Frontal cortex (tissue), 4 donors: ENCODE data around the gene CELA2A. TPM values are rescaled to one million over a fixed set of nuclear protein-coding genes. Genes with fewer than 3 reads are reported as not detected.
"Not testable (repeated sequence)": the region's sequence is repeated elsewhere in the genome, so short reads cannot be mapped to it uniquely, and the experiment has no call there.

Experiments used
- DNase-seq, 2 donors: peaks; one replicate each; pipeline ENCODE4 v3.0.0; 2012; ENCODE audit warnings: low spot score in 2 of 2
- FAIRE-seq: peaks from 2 replicates; lab custom pipeline; 2012; peaks lifted over from hg19 to GRCh38; lab: Jason Lieb, UNC
- total RNA-seq: library from RNA; depleted of rRNA; stranded (reverse); fragments of >200 nt; gene quantifications from one replicate; pipeline ENCODE4 v1.2.3, GENCODE V29; 2014
- donor health status: control.
- donor health status: control.
- donor health status: control.

The CELA2A gene
- total RNA-seq, 1 donor from 2014 or later = not detected

- not testable (repeated sequence) for FAIRE-seq, DNase-seq
These were observed 30.5 kb downstream of the CELA2A start for GRCh38 chr1:15486844-15487610.

GRCh38 chr1:15488371-15488770, 31.8 kb downstream of the CELA2A start:
- FAIRE-seq (no peak), DNase-seq (no peak)

GRCh38 chr1:15489052-15489736, 32.7 kb downstream of the CELA2A start:
- FAIRE-seq (no peak), DNase-seq (no peak)

- FAIRE-seq = not testable (repeated sequence)
These were observed 34.5 kb downstream of the CELA2A start for GRCh38 chr1:15491010-15491409.

GRCh38 chr1:15492596-15492995, 36.1 kb downstream of the CELA2A start:
- FAIRE-seq (no peak), DNase-seq (no peak)

More at GRCh38 chr1:15491010-15491409, 34.5 kb downstream of the CELA2A start:
- DNase-seq = not testable (repeated sequence)

- no peak for DNase-seq
- no peak for FAIRE-seq
These were observed 37.4 kb downstream of the CELA2A start for GRCh38 chr1:15493869-15494390.

- FAIRE-seq (no peak), DNase-seq (no peak)
These were observed 43.9 kb downstream of the CELA2A start for GRCh38 chr1:15500184-15501178.

GRCh38 chr1:15501208-15502032, 44.9 kb downstream of the CELA2A start:
- FAIRE-seq = no peak
- DNase-seq = peak in 1 of 2 donors; percentile 49

- no peak for FAIRE-seq
These were observed 47.9 kb downstream of the CELA2A start for GRCh38 chr1:15504436-15504835.

GRCh38 chr1:15506831-15507230, 50.3 kb downstream of the CELA2A start:
- no peak for FAIRE-seq
- no peak for DNase-seq

More at GRCh38 chr1:15504436-15504835, 47.9 kb downstream of the CELA2A start:
- DNase-seq = no peak

GRCh38 chr1:15507278-15507677, 50.7 kb downstream of the CELA2A start:
- no peak for FAIRE-seq

GRCh38 chr1:15508700-15509487, 52.4 kb downstream of the CELA2A start:
- DNase-seq (no peak), FAIRE-seq (no peak)

More at GRCh38 chr1:15507278-15507677, 50.7 kb downstream of the CELA2A start:
- DNase-seq = no peak

- FAIRE-seq (no peak), DNase-seq (no peak)
These were observed 53.1 kb downstream of the CELA2A start for GRCh38 chr1:15509586-15509985.

- FAIRE-seq = no peak
- DNase-seq = no peak
These were observed 54.3 kb downstream of the CELA2A start for GRCh38 chr1:15510611-15511405.

- no peak for FAIRE-seq
- no peak for DNase-seq
These were observed 56.7 kb downstream of the CELA2A start for GRCh38 chr1:15513192-15513591.

GRCh38 chr1:15513919-15514318, 57.4 kb downstream of the CELA2A start:
- DNase-seq = no peak
- FAIRE-seq = no peak

- not testable (repeated sequence) for FAIRE-seq, DNase-seq
These were observed 58.0 kb downstream of the CELA2A start for GRCh38 chr1:15514557-15514956.
